ENCODE data around the gene GPS1. TPM values are rescaled to one million over a fixed set of nuclear protein-coding genes. Genes with fewer than 3 reads are reported as not detected.

GPS1 gene
- polyA plus RNA-seq, 2 donors: 61.7 to 65.8 TPM

- H3K36me3 ChIP-seq (ENCODE audit: control insufficient read depth in 2 of 2, insufficient read depth in 2 of 2, low read length in 1 of 2): peaks cover 34 to 88% of the 10 kb centered on the region in 2 donors
- H3K27me3 ChIP-seq (ENCODE audit: control insufficient read depth in 1 of 2, insufficient read depth in 2 of 2, low read length in 2 of 2): no peaks in the 10 kb centered on the region
- H3K4me1 ChIP-seq (ENCODE audit: control insufficient read depth in 2 of 2, insufficient read depth in 2 of 2, low read length in 1 of 2): peaks cover 8 to 18% of the 10 kb centered on the region in 2 donors
- H3K4me3 ChIP-seq (ENCODE audit: low read depth in 1 of 2, low read length in 2 of 2): no peak overlapping the region
- peaks cover 0 to 2% of the 10 kb centered on the region in 2 donors for H3K9me3 ChIP-seq (ENCODE audit: control insufficient read depth in 2 of 2, insufficient read depth in 1 of 2, low read depth in 1 of 2, low read length in 1 of 2)
- WGBS, 2 donors: 92% methylated on average over 22 to 23 of the region's 23 CpGs
- H3K27ac ChIP-seq (ENCODE audit: low read depth in 2 of 2, low read length in 1 of 2): no peak overlapping the region
Measured at GRCh38 chr17:82092094-82092586, 40.4 kb downstream of the GPS1 start.

- Histone ChIP-seq H3K4me1 (ENCODE audit: control insufficient read depth in 2 of 2, insufficient read depth in 2 of 2, low read length in 1 of 2) (peaks cover 8 to 18% of the 10 kb centered on the region in 2 donors), H3K36me3 (ENCODE audit: control insufficient read depth in 2 of 2, insufficient read depth in 2 of 2, low read length in 1 of 2) (peaks cover 29 to 83% of the 10 kb centered on the region in 2 donors), H3K4me3 (ENCODE audit: low read depth in 1 of 2, low read length in 2 of 2) (no peak overlapping the region), H3K27me3 (ENCODE audit: control insufficient read depth in 1 of 2, insufficient read depth in 2 of 2, low read length in 2 of 2) (no peaks in the 10 kb centered on the region), H3K9me3 (ENCODE audit: control insufficient read depth in 2 of 2, insufficient read depth in 1 of 2, low read depth in 1 of 2, low read length in 1 of 2) (peaks cover 0 to 2% of the 10 kb centered on the region in 2 donors), H3K27ac (ENCODE audit: low read depth in 2 of 2, low read length in 1 of 2) (no peak overlapping the region)
- 91 to 93% methylated on average over 20 of the region's 20 CpGs for WGBS, 2 donors
Measured at GRCh38 chr17:82092628-82092994, 40.9 kb downstream of the GPS1 start.

GRCh38 chr17:82092995-82093751 lies 41.5 kb downstream of the GPS1 start:
- H3K36me3 ChIP-seq (ENCODE audit: control insufficient read depth in 2 of 2, insufficient read depth in 2 of 2, low read length in 1 of 2): peaks cover 28 to 78% of the 10 kb centered on the region in 2 donors
- peaks cover 8 to 18% of the 10 kb centered on the region in 2 donors for H3K4me1 ChIP-seq (ENCODE audit: control insufficient read depth in 2 of 2, insufficient read depth in 2 of 2, low read length in 1 of 2)
- H3K27me3 ChIP-seq (ENCODE audit: control insufficient read depth in 1 of 2, insufficient read depth in 2 of 2, low read length in 2 of 2): no peaks in the 10 kb centered on the region
- H3K27ac ChIP-seq (ENCODE audit: low read depth in 2 of 2, low read length in 1 of 2): no peak overlapping the region
- H3K9me3 ChIP-seq (ENCODE audit: control insufficient read depth in 2 of 2, insufficient read depth in 1 of 2, low read depth in 1 of 2, low read length in 1 of 2): peaks cover 0 to 2% of the 10 kb centered on the region in 2 donors
- WGBS, 2 donors: 95 to 96% methylated on average over 40 of the region's 40 CpGs
- no peak overlapping the region for H3K4me3 ChIP-seq (ENCODE audit: low read depth in 1 of 2, low read length in 2 of 2)

GRCh38 chr17:82094931-82095776 lies 43.5 kb downstream of the GPS1 start:
- 90 to 92% methylated on average over 37 of the region's 37 CpGs for WGBS, 2 donors
- no peak overlapping the region for H3K4me3 ChIP-seq (ENCODE audit: low read depth in 1 of 2, low read length in 2 of 2)
- H3K4me1 ChIP-seq (ENCODE audit: control insufficient read depth in 2 of 2, insufficient read depth in 2 of 2, low read length in 1 of 2): peaks cover 8 to 28% of the 10 kb centered on the region in 2 donors
- H3K27ac ChIP-seq (ENCODE audit: low read depth in 2 of 2, low read length in 1 of 2): no peak overlapping the region
- peaks cover 0 to 2% of the 10 kb centered on the region in 2 donors for H3K9me3 ChIP-seq (ENCODE audit: control insufficient read depth in 2 of 2, insufficient read depth in 1 of 2, low read depth in 1 of 2, low read length in 1 of 2)
- H3K27me3 ChIP-seq (ENCODE audit: control insufficient read depth in 1 of 2, insufficient read depth in 2 of 2, low read length in 2 of 2): no peaks in the 10 kb centered on the region
- H3K36me3 ChIP-seq (ENCODE audit: control insufficient read depth in 2 of 2, insufficient read depth in 2 of 2, low read length in 1 of 2): peaks cover 21 to 58% of the 10 kb centered on the region in 2 donors

- peak overlapping the region; percentile 75 to 84 for H3K4me3 ChIP-seq (ENCODE audit: low read depth in 1 of 2, low read length in 2 of 2)
- no peak overlapping the region for H3K27ac ChIP-seq (ENCODE audit: low read depth in 2 of 2, low read length in 1 of 2)
- WGBS, 2 donors: 93% methylated on average over 35 of the region's 35 CpGs
- H3K9me3 ChIP-seq (ENCODE audit: control insufficient read depth in 2 of 2, insufficient read depth in 1 of 2, low read depth in 1 of 2, low read length in 1 of 2): no peaks in the 10 kb centered on the region
- H3K4me1 ChIP-seq (ENCODE audit: control insufficient read depth in 2 of 2, insufficient read depth in 2 of 2, low read length in 1 of 2): peaks cover 8 to 37% of the 10 kb centered on the region in 2 donors
- H3K27me3 ChIP-seq (ENCODE audit: control insufficient read depth in 1 of 2, insufficient read depth in 2 of 2, low read length in 2 of 2): no peaks in the 10 kb centered on the region
- peaks cover 20 to 50% of the 10 kb centered on the region in 2 donors for H3K36me3 ChIP-seq (ENCODE audit: control insufficient read depth in 2 of 2, insufficient read depth in 2 of 2, low read length in 1 of 2)
Measured at GRCh38 chr17:82095777-82096708, 44.3 kb downstream of the GPS1 start.

- 57 to 66% methylated on average over 7 to 8 of the region's 8 CpGs for WGBS, 2 donors
- Histone ChIP-seq H3K27me3 (ENCODE audit: control insufficient read depth in 1 of 2, insufficient read depth in 2 of 2, low read length in 2 of 2) (no peaks in the 10 kb centered on the region), H3K36me3 (ENCODE audit: control insufficient read depth in 2 of 2, insufficient read depth in 2 of 2, low read length in 1 of 2) (peaks cover 13 to 43% of the 10 kb centered on the region in 2 donors), H3K9me3 (ENCODE audit: control insufficient read depth in 2 of 2, insufficient read depth in 1 of 2, low read depth in 1 of 2, low read length in 1 of 2) (no peaks in the 10 kb centered on the region), H3K27ac (ENCODE audit: low read depth in 2 of 2, low read length in 1 of 2) (peak overlapping the region in 1 of 2 donors; percentile 88), H3K4me1 (ENCODE audit: control insufficient read depth in 2 of 2, insufficient read depth in 2 of 2, low read length in 1 of 2) (peaks cover 8 to 43% of the 10 kb centered on the region in 2 donors), H3K4me3 (ENCODE audit: low read depth in 1 of 2, low read length in 2 of 2) (peak overlapping the region; percentile 75 to 84)
Measured at GRCh38 chr17:82096709-82097183, 45.0 kb downstream of the GPS1 start.

GRCh38 chr17:82097184-82097918 lies 45.7 kb downstream of the GPS1 start:
- 1 to 2% methylated on average over 56 to 77 of the region's 77 CpGs for WGBS, 2 donors
- H3K4me1 ChIP-seq (ENCODE audit: control insufficient read depth in 2 of 2, insufficient read depth in 2 of 2, low read length in 1 of 2): peaks cover 8 to 43% of the 10 kb centered on the region in 2 donors
- H3K36me3 ChIP-seq (ENCODE audit: control insufficient read depth in 2 of 2, insufficient read depth in 2 of 2, low read length in 1 of 2): peaks cover 8 to 37% of the 10 kb centered on the region in 2 donors
- H3K27ac ChIP-seq (ENCODE audit: low read depth in 2 of 2, low read length in 1 of 2): peak overlapping the region; percentile 88 to 95
- no peaks in the 10 kb centered on the region for H3K9me3 ChIP-seq (ENCODE audit: control insufficient read depth in 2 of 2, insufficient read depth in 1 of 2, low read depth in 1 of 2, low read length in 1 of 2)
- peak overlapping the region; percentile 75 to 84 for H3K4me3 ChIP-seq (ENCODE audit: low read depth in 1 of 2, low read length in 2 of 2)
- no peaks in the 10 kb centered on the region for H3K27me3 ChIP-seq (ENCODE audit: control insufficient read depth in 1 of 2, insufficient read depth in 2 of 2, low read length in 2 of 2)

GRCh38 chr17:82097919-82098168 lies 46.1 kb downstream of the GPS1 start:
- Histone ChIP-seq H3K4me3 (ENCODE audit: low read depth in 1 of 2, low read length in 2 of 2) (peak overlapping the region; percentile 75 to 84), H3K27ac (ENCODE audit: low read depth in 2 of 2, low read length in 1 of 2) (peak overlapping the region; percentile 88 to 95), H3K9me3 (ENCODE audit: control insufficient read depth in 2 of 2, insufficient read depth in 1 of 2, low read depth in 1 of 2, low read length in 1 of 2) (no peaks in the 10 kb centered on the region), H3K27me3 (ENCODE audit: control insufficient read depth in 1 of 2, insufficient read depth in 2 of 2, low read length in 2 of 2) (no peaks in the 10 kb centered on the region), H3K36me3 (ENCODE audit: control insufficient read depth in 2 of 2, insufficient read depth in 2 of 2, low read length in 1 of 2) (peaks cover 8 to 32% of the 10 kb centered on the region in 2 donors), H3K4me1 (ENCODE audit: control insufficient read depth in 2 of 2, insufficient read depth in 2 of 2, low read length in 1 of 2) (peaks cover 8 to 43% of the 10 kb centered on the region in 2 donors)
- 0% methylated on average over 19 to 36 of the region's 36 CpGs for WGBS, 2 donors
